Articular chondrocyte of knee joint (primary cell): ENCODE results near the gene ARID5A. TPM values are rescaled to one million over a fixed set of nuclear protein-coding genes. Genes with fewer than 3 reads are reported as not detected.

ENCODE experiments used
- total RNA-seq: library from RNA; depleted of rRNA; stranded (reverse); fragments of >200 nt; gene quantifications from 2 replicates; pipeline ENCODE4 v1.2.3, GENCODE V29; 2012

ARID5A gene, protein sequence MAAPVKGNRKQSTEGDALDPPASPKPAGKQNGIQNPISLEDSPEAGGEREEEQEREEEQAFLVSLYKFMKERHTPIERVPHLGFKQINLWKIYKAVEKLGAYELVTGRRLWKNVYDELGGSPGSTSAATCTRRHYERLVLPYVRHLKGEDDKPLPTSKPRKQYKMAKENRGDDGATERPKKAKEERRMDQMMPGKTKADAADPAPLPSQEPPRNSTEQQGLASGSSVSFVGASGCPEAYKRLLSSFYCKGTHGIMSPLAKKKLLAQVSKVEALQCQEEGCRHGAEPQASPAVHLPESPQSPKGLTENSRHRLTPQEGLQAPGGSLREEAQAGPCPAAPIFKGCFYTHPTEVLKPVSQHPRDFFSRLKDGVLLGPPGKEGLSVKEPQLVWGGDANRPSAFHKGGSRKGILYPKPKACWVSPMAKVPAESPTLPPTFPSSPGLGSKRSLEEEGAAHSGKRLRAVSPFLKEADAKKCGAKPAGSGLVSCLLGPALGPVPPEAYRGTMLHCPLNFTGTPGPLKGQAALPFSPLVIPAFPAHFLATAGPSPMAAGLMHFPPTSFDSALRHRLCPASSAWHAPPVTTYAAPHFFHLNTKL
- 5.5 and 10.8 TPM in 2 replicates for total RNA-seq

GRCh38 chr2:96536445-96537065 is at the start of gene ARID5A:
TSS of gene ARID5A (plus strand) at chr2:96536752. CDS start at chr2:96536827, 75 bp downstream.

DNA sequence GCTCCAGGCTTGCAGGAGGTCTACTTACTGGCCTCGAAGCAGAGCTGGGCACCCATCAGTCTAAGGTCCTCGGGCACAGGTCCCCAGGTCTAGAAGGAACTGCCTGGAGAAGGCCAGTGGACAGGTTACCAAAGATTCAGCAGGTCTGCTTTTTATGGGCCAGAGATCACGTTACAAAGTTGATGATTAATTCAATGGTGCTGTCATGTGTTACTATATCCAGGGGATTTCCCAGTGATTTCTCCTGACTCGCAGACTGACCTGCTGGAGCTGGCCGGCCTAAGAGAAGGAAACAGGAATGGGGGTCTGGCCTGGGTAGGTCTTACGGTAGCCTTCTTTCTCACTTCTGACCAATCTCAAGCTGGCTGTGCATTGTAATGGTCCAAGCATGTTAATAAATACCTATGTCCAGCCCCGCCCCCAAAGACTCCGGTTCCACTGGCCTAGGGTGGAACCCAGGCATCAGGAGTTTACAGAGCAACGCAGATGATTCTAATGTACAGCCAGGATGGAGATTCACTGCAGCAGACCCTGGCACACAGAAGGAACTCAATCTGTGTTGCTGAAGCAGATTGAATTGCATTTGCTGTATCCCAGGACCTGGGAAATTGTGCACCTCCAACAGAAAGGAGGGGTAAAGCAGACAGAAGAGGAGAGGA is 31.2 kb upstream of the ARID5A start, which contains the start of gene NEURL3:
TSS of gene NEURL3 (minus strand) at position 127 of the 659 bp plus-strand sequence. CDS start at position 56, 71 bp downstream.

Other genes with a start within 250 kb of the ARID5A start
- 35.7 and 43.0 TPM in 2 replicates for gene SNRNP200, start 231.2 kb upstream of the ARID5A start, total RNA-seq
- 2.6 and 4.6 TPM in 2 replicates for gene ITPRIPL1, start 211.4 kb upstream of the ARID5A start, total RNA-seq
- 6.0 and 6.6 TPM in 2 replicates for gene NCAPH, start 201.0 kb upstream of the ARID5A start, total RNA-seq
- gene NEURL3, start 31.4 kb upstream of the ARID5A start, total RNA-seq: not detected in 2 replicates
- gene KANSL3, start 101.6 kb downstream of the ARID5A start, total RNA-seq: 45.1 and 45.9 TPM in 2 replicates
- gene FER1L5, start 106.0 kb downstream of the ARID5A start, total RNA-seq: 0.54 and 0.91 TPM in 2 replicates
- gene LMAN2L, start 203.3 kb downstream of the ARID5A start, total RNA-seq: 16.9 and 17.1 TPM in 2 replicates
- gene CNNM4, start 224.2 kb downstream of the ARID5A start, total RNA-seq: 3.8 and 4.5 TPM in 2 replicates